GM19468 (cell line): ENCODE results near the gene P2RY6.
A peak's percentile ranks its signal among the peaks of the same experiment; 100 is the strongest.

Experiments used
- ATAC-seq: cut with Tn5 transposase; IDR thresholded peaks from one replicate; pipeline ENCODE4 v1.9.1; 2021; ENCODE audit warnings: mild to moderate bottlenecking, moderate library complexity, moderate number of reproducible peaks; ENCODE audit not compliant: unreplicated experiment; ENCODE audit errors: extremely low read depth

P2RY6 gene

GRCh38 chr11:73236854-73237253 lies 35.3 kb upstream of the P2RY6 start:
- no peak for ATAC-seq

GRCh38 chr11:73237471-73238290 lies 34.5 kb upstream of the P2RY6 start:
- ATAC-seq: no peak

GRCh38 chr11:73239111-73239521 lies 33.0 kb upstream of the P2RY6 start:
- no peak for ATAC-seq

GRCh38 chr11:73239571-73240189 lies 32.5 kb upstream of the P2RY6 start:
- no peak for ATAC-seq

GRCh38 chr11:73240190-73240781 lies 31.9 kb upstream of the P2RY6 start:
- ATAC-seq: no peak

GRCh38 chr11:73241300-73241699 lies 30.8 kb upstream of the P2RY6 start:
- no peak for ATAC-seq

GRCh38 chr11:73242251-73243092 lies 29.7 kb upstream of the P2RY6 start:
- no peak for ATAC-seq

- no peak for ATAC-seq
Measured at GRCh38 chr11:73243093-73243485, 29.0 kb upstream of the P2RY6 start.

GRCh38 chr11:73244589-73245240 lies 27.4 kb upstream of the P2RY6 start:
- no peak for ATAC-seq

GRCh38 chr11:73245461-73245860 lies 26.7 kb upstream of the P2RY6 start:
- no peak for ATAC-seq

GRCh38 chr11:73246303-73246702 lies 25.8 kb upstream of the P2RY6 start:
- no peak for ATAC-seq

- no peak for ATAC-seq
Measured at GRCh38 chr11:73248526-73249185, 23.5 kb upstream of the P2RY6 start.

GRCh38 chr11:73249304-73249703 lies 22.8 kb upstream of the P2RY6 start:
- ATAC-seq: peak; percentile 49

- no peak for ATAC-seq
Measured at GRCh38 chr11:73249853-73250783, 22.0 kb upstream of the P2RY6 start.

- no peak for ATAC-seq
Measured at GRCh38 chr11:73252577-73253191, 19.5 kb upstream of the P2RY6 start.

- no peak for ATAC-seq
Measured at GRCh38 chr11:73257342-73258103, 14.6 kb upstream of the P2RY6 start.
